Activated CD4-positive, alpha-beta memory T cell treated with anti-CD3 and anti-CD28 coated beads for 36 hours (primary cell): ENCODE measurements around the gene NAA10. TPM values are rescaled to one million over a fixed set of nuclear protein-coding genes. Genes with fewer than 3 reads are reported as not detected.
A peak's percentile ranks its signal among the peaks of the same experiment; 100 is the strongest.

Experiments used
- CTCF ChIA-PET: fragments of 350-600 bp; sonication (Branson Sonifier 250); formaldehyde crosslinking; loops from one replicate; lab custom pipeline; 2021; ENCODE audit warnings: antibody characterized with exemption, inconsistent platforms; lab: Charles Lee
- POLR2A ChIA-PET: fragments of 350-600 bp; sonication (Branson Sonifier 250); formaldehyde crosslinking; loops from one replicate; lab custom pipeline; 2021; ENCODE audit warnings: antibody characterized with exemption; lab: Charles Lee
- DNase-seq: peaks from one replicate; pipeline ENCODE4 v3.0.0-alpha.2; 2020
- H3K27ac Mint-ChIP-seq: one replicate; pipeline ENCODE4 v1.8.0; 2021; ENCODE audit warnings: mixed read lengths
- H3K27me3 Mint-ChIP-seq: one replicate; pipeline ENCODE4 v1.8.0; 2021; ENCODE audit warnings: mixed read lengths
- H3K36me3 Mint-ChIP-seq: one replicate; pipeline ENCODE4 v1.8.0; 2021; ENCODE audit warnings: mixed read lengths
- H3K4me1 Mint-ChIP-seq: one replicate; pipeline ENCODE4 v1.8.0; 2021; ENCODE audit warnings: low read depth, mixed read lengths
- H3K4me3 Mint-ChIP-seq: one replicate; pipeline ENCODE4 v1.8.0; 2021; ENCODE audit warnings: mild to moderate bottlenecking, mixed read lengths
- H3K9me3 Mint-ChIP-seq: one replicate; pipeline ENCODE4 v1.8.0; 2021; ENCODE audit warnings: mixed read lengths
- intact Hi-C: fragments of 100-400 bp; cut with micrococcal nuclease; formaldehyde crosslinking; loops from one replicate; pipeline ENCODE4 v1.15.1; 2023
- total RNA-seq, 2 experiments: library from RNA; stranded (reverse); gene quantifications; one replicate each; pipeline ENCODE4 v1.2.3, GENCODE V29; 2021

NAA10 gene
- total RNA-seq, 2 experiments from 2014 or later, result 106 to 115 TPM

- no peak for DNase-seq
- Mint-ChIP-seq H3K4me1 (peaks cover 4% of the 10 kb centered on the region), H3K9me3 (no peaks in the 10 kb centered on the region), H3K27me3 (no peaks in the 10 kb centered on the region), H3K36me3 (peaks cover 26% of the 10 kb centered on the region), H3K4me3 (no peak overlapping the region), H3K27ac (no peak overlapping the region)
- CTCF ChIA-PET, result interaction anchor here (0.9 kb wide), 1 partner anchor 29 kb away, joined by 3 read pairs; the partner anchor contains the start of gene ARHGAP4
- intact Hi-C loops, result no loop called here
- POLR2A ChIA-PET, result no interaction called here
Measured at GRCh38 chrX:153954558-153955227, 19.9 kb upstream of the NAA10 start.

- ChIA-PET CTCF (interaction anchor here (0.8 kb wide), 1 partner anchor 191 kb away, joined by 3 read pairs; no protein-coding TSS in a partner anchor), POLR2A (interaction anchor here (0.9 kb wide), 1 partner anchor 13 kb away, joined by 3 read pairs; no protein-coding TSS in a partner anchor)
- no peak overlapping the region for H3K4me3 Mint-ChIP-seq
- no peak for DNase-seq
- H3K4me1 Mint-ChIP-seq, result peaks cover 4% of the 10 kb centered on the region
- peaks cover 26% of the 10 kb centered on the region for H3K36me3 Mint-ChIP-seq
- H3K27ac Mint-ChIP-seq, result no peak overlapping the region
- intact Hi-C loops, result no loop called here
- no peaks in the 10 kb centered on the region for H3K9me3 Mint-ChIP-seq
- no peaks in the 10 kb centered on the region for H3K27me3 Mint-ChIP-seq
Measured at GRCh38 chrX:153953892-153954557, 19.2 kb upstream of the NAA10 start.

- intact Hi-C loops, result no loop called here
- Mint-ChIP-seq H3K36me3 (peaks cover 26% of the 10 kb centered on the region), H3K4me1 (peaks cover 4% of the 10 kb centered on the region), H3K4me3 (no peak overlapping the region), H3K27ac (peak overlapping the region; percentile 42), H3K27me3 (no peaks in the 10 kb centered on the region), H3K9me3 (no peaks in the 10 kb centered on the region)
- peak; percentile 84 for DNase-seq
- CTCF ChIA-PET, result interaction anchor here (0.8 to 1.0 kb wide), 2 partner anchors 60 to 190 kb away, joined by 3 read pairs; no protein-coding TSS in a partner anchor
- POLR2A ChIA-PET, result interaction anchor here (0.9 kb wide), 1 partner anchor 14 kb away, joined by 3 read pairs; no protein-coding TSS in a partner anchor
Measured at GRCh38 chrX:153953342-153953830, 18.5 kb upstream of the NAA10 start.

- POLR2A ChIA-PET, result no interaction called here
- H3K27me3 Mint-ChIP-seq, result no peaks in the 10 kb centered on the region
- intact Hi-C loops, result no loop called here
- H3K4me1 Mint-ChIP-seq, result peaks cover 5% of the 10 kb centered on the region
- no peaks in the 10 kb centered on the region for H3K9me3 Mint-ChIP-seq
- peaks cover 27% of the 10 kb centered on the region for H3K36me3 Mint-ChIP-seq
- H3K27ac Mint-ChIP-seq, result no peak overlapping the region
- DNase-seq, result no peak
- no peak overlapping the region for H3K4me3 Mint-ChIP-seq
- CTCF ChIA-PET, result interaction anchor here (0.9 to 1.0 kb wide), 3 partner anchors 14 to 61 kb away, joined by 3 read pairs; no protein-coding TSS in a partner anchor
Measured at GRCh38 chrX:153952373-153953026, 17.7 kb upstream of the NAA10 start.

- CTCF ChIA-PET, result interaction anchor here (0.9 to 1.6 kb wide), 3 partner anchors 15 to 29 kb away, joined by 3 to 5 read pairs (median 3); no protein-coding TSS in a partner anchor
- POLR2A ChIA-PET, result no interaction called here
Measured at GRCh38 chrX:153951683-153952372, 17.0 kb upstream of the NAA10 start.

GRCh38 chrX:153950127-153950526, 15.3 kb upstream of the NAA10 start:
- CTCF ChIA-PET, result interaction anchor here (1.0 to 1.6 kb wide), 4 partner anchors 17 to 187 kb away, joined by 3 to 5 read pairs (median 4); partner anchors contain the start of gene ARHGAP4
- Mint-ChIP-seq H3K4me3 (no peak overlapping the region), H3K4me1 (peaks cover 8% of the 10 kb centered on the region), H3K27me3 (no peaks in the 10 kb centered on the region), H3K9me3 (no peaks in the 10 kb centered on the region), H3K27ac (no peak overlapping the region), H3K36me3 (peaks cover 24% of the 10 kb centered on the region)
- POLR2A ChIA-PET, result interaction anchor here (0.7 to 1.3 kb wide), 2 partner anchors 17 to 27 kb away, joined by 3 to 4 read pairs; no protein-coding TSS in a partner anchor
- intact Hi-C loops, result no loop called here
- DNase-seq, result no peak

More at GRCh38 chrX:153951683-153952372, 17.0 kb upstream of the NAA10 start:
- Mint-ChIP-seq H3K27ac (no peak overlapping the region), H3K4me1 (peaks cover 8% of the 10 kb centered on the region), H3K9me3 (no peaks in the 10 kb centered on the region), H3K4me3 (no peak overlapping the region), H3K36me3 (peaks cover 28% of the 10 kb centered on the region), H3K27me3 (no peaks in the 10 kb centered on the region)
- DNase-seq, result no peak
- intact Hi-C loops, result no loop called here

- CTCF ChIA-PET, result interaction anchor here (1.5 to 5.5 kb wide), 4 partner anchors 18 to 186 kb away, joined by 4 to 93 read pairs (median 28); partner anchors contain the start of genes ARHGAP4, NAA10 and PLXNB3
- Mint-ChIP-seq H3K9me3 (no peaks in the 10 kb centered on the region), H3K36me3 (peaks cover 20% of the 10 kb centered on the region), H3K27me3 (no peaks in the 10 kb centered on the region), H3K4me1 (peaks cover 11% of the 10 kb centered on the region), H3K27ac (no peak overlapping the region), H3K4me3 (no peak overlapping the region)
- DNase-seq, result no peak
- POLR2A ChIA-PET, result interaction anchor here (1.0 to 1.3 kb wide), 2 partner anchors 18 to 26 kb away, joined by 4 read pairs; no protein-coding TSS in a partner anchor
- intact Hi-C loops, result no loop called here
Measured at GRCh38 chrX:153948847-153949805, 14.3 kb upstream of the NAA10 start.

- Mint-ChIP-seq H3K4me1 (peaks cover 7% of the 10 kb centered on the region), H3K9me3 (no peaks in the 10 kb centered on the region), H3K27me3 (no peaks in the 10 kb centered on the region), H3K27ac (peak overlapping the region; percentile 82), H3K36me3 (peaks cover 13% of the 10 kb centered on the region), H3K4me3 (no peak overlapping the region)
- CTCF ChIA-PET, result interaction anchor here (1.8 to 5.5 kb wide), 6 partner anchors 14 to 184 kb away, joined by 5 to 93 read pairs (median 25); partner anchors contain the start of genes ARHGAP4, NAA10 and PLXNB3
- POLR2A ChIA-PET, result interaction anchor here (0.6 to 3.9 kb wide), 3 partner anchors 12 to 23 kb away, joined by 3 to 21 read pairs (median 4); partner anchors contain the start of gene ARHGAP4
- intact Hi-C loops, result no loop called here
- no peak for DNase-seq
Measured at GRCh38 chrX:153948002-153948466, 13.2 kb upstream of the NAA10 start.

- H3K4me3 Mint-ChIP-seq, result no peak overlapping the region
- peak; percentile 85 for DNase-seq
- H3K27me3 Mint-ChIP-seq, result no peaks in the 10 kb centered on the region
- peaks cover 7% of the 10 kb centered on the region for H3K4me1 Mint-ChIP-seq
- H3K9me3 Mint-ChIP-seq, result no peaks in the 10 kb centered on the region
- ChIA-PET POLR2A (interaction anchor here (0.6 to 3.9 kb wide), 4 partner anchors 11 to 182 kb away, joined by 3 to 21 read pairs (median 3); partner anchors contain the start of gene ARHGAP4), CTCF (interaction anchor here (0.5 to 5.5 kb wide), 26 partner anchors 9 to 220 kb away, joined by 3 to 93 read pairs (median 4); partner anchors contain the start of genes ARHGAP4, IDH3G, NAA10 and PLXNB3)
- H3K36me3 Mint-ChIP-seq, result peaks cover 13% of the 10 kb centered on the region
- intact Hi-C loops, result loop anchor here (1.0 to 2.0 kb wide), 5 partner anchors 12 to 183 kb away; partner anchors contain the start of genes IDH3G, NAA10, PLXNB3 and SSR4
- H3K27ac Mint-ChIP-seq, result peak overlapping the region; percentile 82
Measured at GRCh38 chrX:153947009-153947769, 12.4 kb upstream of the NAA10 start.
